A673 (cell line): ENCODE data around the gene TSPAN4. TPM values are rescaled to one million over a fixed set of nuclear protein-coding genes. Genes with fewer than 3 reads are reported as not detected.

Experiments
- BruUV-seq: library from RNA; stranded (reverse); fragments of 400-500 nt; replicated peaks from 2 replicates; lab custom pipeline; 2021; lab: Mats Ljungman, UMichigan
- CTCF ChIA-PET: fragments of 300-600 bp; sonication (Branson Sonifier 250); formaldehyde crosslinking; loops from one replicate; lab custom pipeline; 2022; ENCODE audit warnings: antibody characterized with exemption; lab: Charles Lee
- POLR2A ChIA-PET: fragments of 300-600 bp; sonication (Branson Sonifier 250); formaldehyde crosslinking; loops from one replicate; lab custom pipeline; 2022; ENCODE audit warnings: antibody characterized with exemption; ENCODE audit not compliant: low non-redundant PET; lab: Charles Lee
- DNase-seq: peaks from one replicate; pipeline ENCODE4 v3.0.0-alpha.2; 2015; ENCODE audit warnings: low spot score
- H3K27ac ChIP-seq: fragments of 200-600 bp; sonication (generic); 2 replicates; pipeline ENCODE4 v1.5.1; 2016; ENCODE audit warnings: mixed run types, low read depth, mild to moderate bottlenecking, mixed read lengths, antibody characterized with exemption, low read length; ENCODE audit not compliant: poor library complexity, severe bottlenecking
- H3K27me3 ChIP-seq: fragments of 200-600 bp; sonication (generic); replicated peaks from 2 replicates; pipeline ENCODE4 v1.6.1; 2017; ENCODE audit warnings: mixed run types, low read depth, mild to moderate bottlenecking, mixed read lengths, antibody characterized with exemption, low read length; ENCODE audit not compliant: insufficient read depth, poor library complexity
- H3K36me3 ChIP-seq: fragments of 200-600 bp; sonication (generic); 2 replicates; pipeline ENCODE4 v1.6.1; 2016; ENCODE audit warnings: mixed run types, mild to moderate bottlenecking, mixed read lengths, antibody characterized with exemption, low read length; ENCODE audit not compliant: insufficient read depth, poor library complexity, severe bottlenecking
- H3K4me1 ChIP-seq: fragments of 200-600 bp; sonication (generic); 2 replicates; pipeline ENCODE4 v1.6.1; 2017; ENCODE audit warnings: mixed run types, mild to moderate bottlenecking, mixed read lengths, antibody characterized with exemption, low read length; ENCODE audit not compliant: insufficient read depth, poor library complexity, severe bottlenecking
- H3K4me3 ChIP-seq: fragments of 200-600 bp; sonication (generic); 2 replicates; pipeline ENCODE4 v1.5.1; 2016; ENCODE audit warnings: low read depth, mixed run types, mild to moderate bottlenecking, mixed read lengths, low read length; ENCODE audit not compliant: poor library complexity, severe bottlenecking
- H3K9me3 ChIP-seq: fragments of 200-600 bp; sonication (generic); 2 replicates; pipeline ENCODE4 v1.6.1; 2016; ENCODE audit warnings: mixed run types, low read depth, mild to moderate bottlenecking, mixed read lengths, antibody characterized with exemption, low read length; ENCODE audit not compliant: poor library complexity, severe bottlenecking
- CTCF ChIP-seq: fragments of 300-800, 200-600 bp; sonication (generic); conservative IDR thresholded peaks from 2 replicates; pipeline ENCODE4 v1.5.1; 2017; ENCODE audit warnings: low read depth, mild to moderate bottlenecking, antibody characterized with exemption, low read length, moderate library complexity, mixed read lengths
- EZH2 ChIP-seq: fragments of 200-600 bp; sonication (generic); IDR thresholded peaks from 2 replicates; pipeline ENCODE4 v1.6.1; 2017; ENCODE audit warnings: borderline replicate concordance, low read depth, mild to moderate bottlenecking, mixed read lengths, antibody characterized with exemption, low read length; ENCODE audit not compliant: poor library complexity, severe bottlenecking
- intact Hi-C: fragments of 100-400 bp; cut with micrococcal nuclease; formaldehyde crosslinking; loops from one replicate; pipeline ENCODE4 v1.10.0; 2022; ENCODE audit not compliant: unreplicated experiment
- total RNA-seq: library from RNA; stranded (reverse); gene quantifications from 2 replicates; pipeline ENCODE4 v1.2.3, GENCODE V29; 2021

Gene TSPAN4
- total RNA-seq, 1 experiment from 2014 or later: 17.5 TPM

- ChIA-PET CTCF (no interaction called here), POLR2A (no interaction called here)
- H3K27me3 ChIP-seq: no peaks in the 10 kb centered on the region
- no peak overlapping the region for H3K4me3 ChIP-seq
- no peaks in the 10 kb centered on the region for H3K36me3 ChIP-seq
- no peak for TF ChIP-seq EZH2
- TF ChIP-seq CTCF: no peak
- DNase-seq: no peak
- intact Hi-C loops: no loop called here
- no peaks in the 10 kb centered on the region for H3K9me3 ChIP-seq
- no TSS peak for BruUV-seq
- no peak overlapping the region for H3K27ac ChIP-seq
- H3K4me1 ChIP-seq: peaks cover 9% of the 10 kb centered on the region
Observed at GRCh38 chr11:913043-913442, 70.4 kb downstream of the TSPAN4 start.

GRCh38 chr11:914204-914603, 71.6 kb downstream of the TSPAN4 start:
- Histone ChIP-seq H3K4me1 (peaks cover 8% of the 10 kb centered on the region), H3K27ac (no peak overlapping the region), H3K27me3 (no peaks in the 10 kb centered on the region), H3K36me3 (no peaks in the 10 kb centered on the region), H3K4me3 (no peak overlapping the region), H3K9me3 (no peaks in the 10 kb centered on the region)
- intact Hi-C loops: no loop called here
- TF ChIP-seq CTCF (no peak), EZH2 (no peak)
- no TSS peak for BruUV-seq
- DNase-seq: no peak
- ChIA-PET POLR2A (no interaction called here), CTCF (no interaction called here)

GRCh38 chr11:914747-915501, 72.3 kb downstream of the TSPAN4 start:
- POLR2A ChIA-PET: no interaction called here
- H3K4me3 ChIP-seq: no peak overlapping the region
- no peak overlapping the region for H3K27ac ChIP-seq
- no TSS peak for BruUV-seq
- H3K9me3 ChIP-seq: no peaks in the 10 kb centered on the region
- DNase-seq: no peak
- H3K36me3 ChIP-seq: no peaks in the 10 kb centered on the region
- TF ChIP-seq EZH2 (no peak), CTCF (no peak)
- CTCF ChIA-PET: interaction anchor here (0.5 kb wide), 1 partner anchor 21 kb away, joined by 11 read pairs; no protein-coding TSS in a partner anchor
- no peaks in the 10 kb centered on the region for H3K27me3 ChIP-seq
- H3K4me1 ChIP-seq: peaks cover 3% of the 10 kb centered on the region
- intact Hi-C loops: no loop called here

Other genes with a start within 250 kb of the TSPAN4 start
- gene IRF7, start 226.9 kb upstream of the TSPAN4 start, total RNA-seq: 8.7 and 8.8 TPM in 2 replicates
- not detected in 2 replicates for gene CDHR5, start 217.9 kb upstream of the TSPAN4 start, total RNA-seq
- gene SCT, start 215.7 kb upstream of the TSPAN4 start, total RNA-seq: 1.1 TPM in 1 of 2 replicates, not detected in the other
- gene DRD4, start 205.6 kb upstream of the TSPAN4 start, total RNA-seq: 3.0 and 3.7 TPM in 2 replicates
- gene DEAF1, start 147.6 kb upstream of the TSPAN4 start, total RNA-seq: 56.3 and 56.7 TPM in 2 replicates
- 13.6 and 17.6 TPM in 2 replicates for gene TMEM80, start 147.0 kb upstream of the TSPAN4 start, total RNA-seq
- 0.66 and 0.90 TPM in 2 replicates for gene EPS8L2, start 136.6 kb upstream of the TSPAN4 start, total RNA-seq
- 173 and 175 TPM in 2 replicates for gene TALDO1, start 95.4 kb upstream of the TSPAN4 start, total RNA-seq
- gene GATD1, start 65.4 kb upstream of the TSPAN4 start, total RNA-seq: 81.3 and 82.9 TPM in 2 replicates
- 0.24 and 0.52 TPM in 2 replicates for gene CEND1, start 52.8 kb upstream of the TSPAN4 start, total RNA-seq
- 33.3 and 38.1 TPM in 2 replicates for gene SLC25A22, start 44.6 kb upstream of the TSPAN4 start, total RNA-seq
- gene PIDD1, start 37.6 kb upstream of the TSPAN4 start, total RNA-seq: 20.6 and 23.9 TPM in 2 replicates
- gene RPLP2, start 32.9 kb upstream of the TSPAN4 start, total RNA-seq: 1,325 and 1,354 TPM in 2 replicates
- gene PNPLA2, start 23.9 kb upstream of the TSPAN4 start, total RNA-seq: 45.0 and 45.4 TPM in 2 replicates
- gene CRACR2B, start 14.9 kb upstream of the TSPAN4 start, total RNA-seq: 0.90 and 1.1 TPM in 2 replicates
- 123 and 127 TPM in 2 replicates for gene CD151, start 9.9 kb upstream of the TSPAN4 start, total RNA-seq
- gene POLR2L, start 323 bp upstream of the TSPAN4 start, total RNA-seq: 88.7 and 117 TPM in 2 replicates
- 101 and 105 TPM in 2 replicates for gene CHID1, start 68.0 kb downstream of the TSPAN4 start, total RNA-seq
- gene AP2A2, start 83.0 kb downstream of the TSPAN4 start, total RNA-seq: 62.0 and 68.2 TPM in 2 replicates
- not detected in 2 replicates for gene MUC6, start 193.9 kb downstream of the TSPAN4 start, total RNA-seq
- not detected in 2 replicates for gene MUC2, start 232.0 kb downstream of the TSPAN4 start, total RNA-seq